Activated CD4-positive, alpha-beta T cell treated with anti-CD3 and anti-CD28 coated beads, Interleukin-2, amount 50 U/mL, for 1 hour (primary cell): ENCODE results near the gene NAT9.

ENCODE experiments used
- DNase-seq: peaks from one replicate; pipeline ENCODE4 v3.0.0-alpha.2; 2020

Gene NAT9

GRCh38 chr17:74759941-74760340 is 16.2 kb downstream of the NAT9 start:
- DNase-seq: no peak

- peak; percentile 46 for DNase-seq
Measured at GRCh38 chr17:74759243-74759801, 16.8 kb downstream of the NAT9 start.

- no peak for DNase-seq
Measured at GRCh38 chr17:74758848-74759168, 17.3 kb downstream of the NAT9 start.

GRCh38 chr17:74757931-74758847 is 18.0 kb downstream of the NAT9 start:
- no peak for DNase-seq

- no peak for DNase-seq
Measured at GRCh38 chr17:74757502-74757901, 18.6 kb downstream of the NAT9 start.

- DNase-seq: no peak
Measured at GRCh38 chr17:74756891-74757290, 19.3 kb downstream of the NAT9 start.

GRCh38 chr17:74755533-74755932 is 20.6 kb downstream of the NAT9 start:
- no peak for DNase-seq

- no peak for DNase-seq
Measured at GRCh38 chr17:74754832-74755231, 21.3 kb downstream of the NAT9 start.

- no peak for DNase-seq
Measured at GRCh38 chr17:74752822-74753401, 23.2 kb downstream of the NAT9 start.

- DNase-seq: no peak
Measured at GRCh38 chr17:74752415-74752814, 23.7 kb downstream of the NAT9 start.

GRCh38 chr17:74750327-74751069 is 25.6 kb downstream of the NAT9 start:
- no peak for DNase-seq

- no peak for DNase-seq
Measured at GRCh38 chr17:74750039-74750326, 26.2 kb downstream of the NAT9 start.

GRCh38 chr17:74749279-74750038 is 26.7 kb downstream of the NAT9 start:
- DNase-seq: no peak

- peak; percentile 89 for DNase-seq
Measured at GRCh38 chr17:74748529-74749278, 27.4 kb downstream of the NAT9 start, which contains the start of gene NHERF1. Gene NHERF1, plus strand, starts transcription at chr17:74748628. Its CDS starts 219 bp downstream, at chr17:74748847.

- DNase-seq: no peak
Measured at GRCh38 chr17:74748279-74748528, 27.9 kb downstream of the NAT9 start.

- DNase-seq: no peak
Measured at GRCh38 chr17:74746922-74747321, 29.2 kb downstream of the NAT9 start.

GRCh38 chr17:74746376-74746775 is 29.8 kb downstream of the NAT9 start:
- no peak for DNase-seq

GRCh38 chr17:74745548-74746177 is 30.5 kb downstream of the NAT9 start:
- no peak for DNase-seq

GRCh38 chr17:74744714-74745547 is 31.2 kb downstream of the NAT9 start:
- DNase-seq: peak; percentile 82

- no peak for DNase-seq
Measured at GRCh38 chr17:74744349-74744713, 31.8 kb downstream of the NAT9 start.

- no peak for DNase-seq
Measured at GRCh38 chr17:74743755-74744154, 32.4 kb downstream of the NAT9 start.
